Measurements from ENCODE around the gene MUC5AC.

Gene MUC5AC

DNA sequence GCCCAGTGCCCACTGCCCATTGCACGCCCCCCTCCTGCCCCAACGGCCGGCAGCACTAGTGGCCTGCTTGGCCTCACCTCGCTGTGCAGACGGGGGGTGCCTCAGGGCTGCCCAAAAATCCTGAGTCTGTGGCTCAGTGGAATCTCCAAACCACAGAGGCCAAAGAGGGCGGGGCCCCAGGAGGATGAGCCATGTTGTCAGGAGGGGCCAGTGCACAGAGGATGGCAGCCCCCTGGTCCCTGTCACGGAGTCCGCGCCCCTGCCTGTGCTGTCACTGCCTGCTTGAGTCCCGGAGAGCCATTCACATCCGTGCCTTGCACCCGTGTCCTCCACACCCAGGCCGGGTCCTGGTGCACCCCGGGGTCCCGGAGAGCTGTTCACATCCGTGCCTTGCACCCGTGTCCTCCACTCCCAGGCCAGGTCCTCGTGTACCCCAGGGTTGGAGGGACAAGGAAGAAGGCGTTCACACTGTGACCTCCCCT is 36.4 kb upstream of the MUC5AC start:
- no peak for DNase-seq (ENCODE audit: low spot score)

DNA sequence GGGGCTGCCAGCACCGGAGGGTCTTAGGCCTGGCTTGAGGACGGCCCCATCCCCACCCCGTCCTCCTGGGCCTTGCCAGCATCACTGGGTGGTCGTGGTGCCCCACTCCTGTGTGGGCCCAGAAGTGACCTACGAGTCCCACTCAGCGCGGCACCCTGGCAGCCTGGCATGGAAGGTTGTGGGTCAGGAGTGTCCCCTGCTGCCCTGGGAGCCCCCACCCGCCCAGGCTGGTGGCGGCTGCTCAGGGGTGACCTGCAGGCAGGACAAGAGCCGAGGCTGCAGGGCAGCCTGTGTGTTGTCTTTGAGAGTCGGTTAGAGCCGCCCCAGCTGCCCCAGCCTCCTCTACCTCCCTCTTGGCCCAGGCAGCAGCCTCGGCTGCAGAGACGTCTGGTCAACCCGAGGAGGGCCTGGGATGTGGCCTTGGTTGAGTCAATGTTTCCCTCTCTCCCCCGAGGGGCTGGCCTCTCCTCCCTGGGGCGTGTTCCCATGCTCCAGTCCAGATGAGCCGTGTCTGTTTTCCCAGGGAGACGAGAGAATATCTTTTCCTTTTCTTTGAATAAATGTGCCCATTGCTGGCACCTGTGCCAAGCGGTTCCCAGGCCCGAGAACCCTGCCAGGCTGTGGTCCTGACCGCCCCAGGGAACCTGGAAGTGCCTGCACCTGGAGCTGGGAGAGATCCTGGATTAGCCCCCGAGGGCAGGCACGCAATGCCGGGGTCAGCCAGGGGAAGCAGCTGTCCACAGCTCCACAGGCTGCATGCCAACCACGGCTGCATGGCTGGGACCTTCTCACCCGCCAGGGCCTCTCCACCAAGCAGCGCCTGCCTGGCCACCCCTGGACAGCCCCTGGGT is 35.7 kb upstream of the MUC5AC start:
- peak; percentile 25 for DNase-seq (ENCODE audit: low spot score)

DNA sequence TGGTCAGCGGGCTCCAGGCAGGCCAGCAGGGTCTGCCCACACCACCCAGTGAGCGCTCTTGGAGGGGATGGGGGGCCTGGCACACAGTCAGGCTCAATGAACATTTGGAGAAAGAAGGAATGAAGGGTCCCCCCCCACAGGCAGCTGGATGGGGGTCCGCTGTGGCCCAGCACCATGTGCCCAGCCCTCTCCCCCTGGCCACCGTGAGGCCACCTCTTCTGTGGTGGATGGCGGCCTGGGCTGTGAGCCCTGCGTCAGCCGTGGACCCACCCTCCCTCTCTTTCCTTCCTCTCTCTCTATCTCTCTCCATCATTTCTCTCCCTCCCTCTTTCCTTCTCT is 35.1 kb upstream of the MUC5AC start:
- DNase-seq (ENCODE audit: low spot score) = no peak

DNA sequence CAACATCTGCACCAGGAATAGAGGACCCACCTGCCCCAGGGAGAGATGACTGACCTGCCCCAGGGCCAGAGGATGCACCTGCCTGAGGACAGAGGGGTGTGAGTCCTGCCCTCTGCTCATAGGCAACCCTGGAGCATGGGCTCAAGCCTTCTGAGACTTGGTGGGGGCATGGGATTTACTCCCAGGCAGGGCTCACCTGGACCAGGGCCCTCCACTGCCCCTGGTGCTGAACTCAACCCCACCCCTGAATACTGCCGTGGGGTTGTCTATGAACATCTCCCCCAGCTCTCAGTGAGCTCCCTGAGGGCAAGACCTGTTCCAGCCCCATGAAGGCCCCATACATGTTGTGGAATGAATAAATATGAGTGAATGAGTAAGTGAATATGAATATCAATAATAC is 33.8 kb upstream of the MUC5AC start:
- no peak for DNase-seq (ENCODE audit: low spot score)

DNA sequence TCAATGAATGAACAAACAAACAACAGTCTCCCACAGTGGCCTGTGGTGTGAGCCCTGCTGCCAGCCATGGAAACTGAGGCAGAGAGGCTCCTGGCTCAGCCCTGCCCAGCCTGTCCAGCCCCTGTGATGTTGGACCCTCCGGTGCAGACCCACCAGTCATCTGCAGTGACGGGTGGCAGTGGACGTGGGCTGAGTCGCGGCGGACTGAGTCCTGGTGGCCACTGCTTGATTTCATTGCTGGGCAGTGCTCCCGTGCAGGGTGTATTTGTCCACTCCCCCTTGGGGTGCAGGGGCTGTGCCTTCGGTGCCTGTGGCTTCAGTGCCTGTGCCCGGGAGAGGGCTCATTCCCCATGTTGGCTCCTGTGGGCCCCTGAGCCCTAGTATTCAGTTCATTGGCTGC is 31.9 kb upstream of the MUC5AC start:
- DNase-seq (ENCODE audit: low spot score) = no peak

DNA sequence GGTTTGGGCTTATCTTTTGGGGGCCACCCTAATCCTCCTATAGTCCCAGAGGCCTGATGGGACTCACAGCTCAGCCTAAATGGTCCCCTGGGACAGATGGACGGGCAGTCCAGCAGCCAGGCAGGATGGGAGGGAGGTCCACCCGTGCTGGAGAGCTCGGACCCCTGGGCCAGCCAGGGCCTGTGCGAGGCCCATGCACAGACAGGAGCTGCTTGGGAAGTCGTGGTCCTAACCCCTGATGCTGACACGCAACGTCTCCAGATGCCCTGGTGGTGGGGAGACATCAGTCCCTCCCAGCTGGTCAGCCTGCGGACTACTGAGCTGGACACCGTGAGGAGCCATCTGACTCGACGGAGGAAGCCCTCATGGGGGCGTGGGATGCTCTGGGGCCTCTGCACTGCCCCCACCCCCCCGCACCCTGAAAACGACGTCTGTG is 31.2 kb upstream of the MUC5AC start:
- DNase-seq (ENCODE audit: low spot score) = no peak

DNA sequence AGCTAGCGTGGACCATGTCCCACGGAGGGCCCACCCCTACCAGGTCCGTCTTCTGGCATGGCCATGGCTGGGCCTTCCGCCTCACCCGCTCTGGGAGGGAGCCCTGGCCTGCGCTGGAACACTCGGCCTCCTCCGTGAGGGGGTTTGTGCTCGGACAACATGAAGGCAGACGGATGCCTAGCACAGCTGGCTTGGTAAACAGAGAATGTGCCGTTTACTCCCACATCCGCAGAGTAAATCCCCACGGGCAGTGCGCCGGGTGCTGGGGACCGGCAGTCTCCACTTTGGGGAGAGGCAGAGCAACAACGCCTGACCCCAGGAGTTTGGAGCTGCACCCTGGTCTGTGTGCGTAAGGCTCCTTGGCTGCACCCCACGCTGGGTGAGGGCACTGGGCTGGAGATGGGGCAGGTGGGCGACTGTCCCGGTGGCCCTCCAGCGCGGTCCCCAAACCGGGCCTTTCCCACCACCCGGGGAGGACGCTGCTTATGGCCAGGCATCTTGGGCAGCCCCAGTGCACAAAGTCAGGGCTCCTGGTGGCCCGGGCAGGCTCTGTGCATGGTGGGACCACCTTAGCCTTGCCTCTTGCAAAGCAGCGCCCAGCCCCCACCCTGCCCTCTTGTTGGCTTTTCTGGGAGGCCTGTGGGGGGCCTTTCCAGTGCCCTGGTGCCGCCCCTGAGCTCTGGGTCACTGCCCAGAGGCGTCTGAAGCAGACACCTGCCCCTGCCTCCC is 30.7 kb upstream of the MUC5AC start:
- peak; percentile 22 for DNase-seq (ENCODE audit: low spot score)

DNA sequence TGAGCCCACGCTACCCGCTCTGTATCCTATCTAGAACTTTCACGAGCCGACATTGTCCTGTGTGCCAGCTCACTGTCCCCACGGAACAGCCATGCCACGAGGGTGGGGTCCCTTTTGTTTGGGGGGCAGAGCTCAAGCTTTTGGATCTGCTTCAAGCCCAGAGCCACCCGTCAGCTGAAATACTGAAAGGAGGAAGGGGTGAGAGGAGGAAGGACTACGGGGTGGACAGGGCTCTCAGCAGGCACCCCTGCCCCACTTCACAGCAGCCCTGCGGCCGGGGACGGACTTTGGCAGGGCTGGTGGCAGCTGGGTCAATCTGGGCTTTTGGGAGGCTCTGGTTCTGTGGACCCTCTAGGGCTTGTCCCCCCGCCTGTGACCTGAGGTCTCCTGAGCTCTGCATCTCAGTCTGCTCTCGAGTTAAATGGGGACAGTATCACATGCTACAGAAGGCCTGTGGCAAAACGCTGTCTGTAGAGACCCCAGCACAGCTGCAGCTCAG is 30.0 kb upstream of the MUC5AC start:
- no peak for DNase-seq (ENCODE audit: low spot score)

DNA sequence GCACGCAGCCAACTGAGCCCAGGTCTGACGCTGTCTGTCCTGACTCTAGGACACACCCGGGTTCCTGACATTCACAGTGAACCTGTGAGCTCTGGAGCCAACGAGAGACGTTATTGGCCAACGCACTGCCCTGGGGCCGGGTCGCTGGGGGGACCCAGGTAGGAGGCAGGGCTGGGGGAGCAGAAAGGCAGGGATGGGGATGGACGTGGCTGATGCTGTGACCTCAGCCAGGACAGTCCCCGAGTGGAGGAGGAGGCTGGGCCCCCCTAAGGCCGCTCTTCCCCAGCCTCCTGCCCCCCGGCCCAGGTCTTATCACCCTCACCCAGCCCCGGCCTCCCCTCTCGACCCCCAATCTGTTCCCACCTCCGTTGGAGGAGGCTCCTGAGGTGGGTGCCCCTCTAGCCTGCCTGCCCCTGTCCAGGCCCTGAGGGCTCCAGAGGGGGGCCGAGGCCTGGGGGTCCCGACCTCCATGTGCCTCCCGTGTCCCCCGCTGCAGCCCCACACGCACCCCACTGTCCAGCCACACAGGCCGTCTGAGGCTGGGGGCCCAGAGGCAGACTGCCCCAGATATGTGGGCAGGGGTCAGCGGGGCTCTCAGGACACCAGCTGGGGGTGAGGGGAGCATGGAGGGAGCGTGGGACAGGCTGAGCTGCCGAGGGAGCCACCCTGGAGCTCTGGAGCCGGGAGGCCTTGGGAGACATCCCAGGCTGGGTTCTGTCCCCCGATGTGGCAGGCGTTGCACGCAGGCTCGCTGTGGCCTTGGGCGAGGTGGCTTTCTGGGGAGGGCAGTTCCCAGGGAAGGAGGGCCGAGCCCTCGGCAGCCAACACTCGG is 29.2 kb upstream of the MUC5AC start:
- DNase-seq (ENCODE audit: low spot score) = peak; percentile 40

DNA sequence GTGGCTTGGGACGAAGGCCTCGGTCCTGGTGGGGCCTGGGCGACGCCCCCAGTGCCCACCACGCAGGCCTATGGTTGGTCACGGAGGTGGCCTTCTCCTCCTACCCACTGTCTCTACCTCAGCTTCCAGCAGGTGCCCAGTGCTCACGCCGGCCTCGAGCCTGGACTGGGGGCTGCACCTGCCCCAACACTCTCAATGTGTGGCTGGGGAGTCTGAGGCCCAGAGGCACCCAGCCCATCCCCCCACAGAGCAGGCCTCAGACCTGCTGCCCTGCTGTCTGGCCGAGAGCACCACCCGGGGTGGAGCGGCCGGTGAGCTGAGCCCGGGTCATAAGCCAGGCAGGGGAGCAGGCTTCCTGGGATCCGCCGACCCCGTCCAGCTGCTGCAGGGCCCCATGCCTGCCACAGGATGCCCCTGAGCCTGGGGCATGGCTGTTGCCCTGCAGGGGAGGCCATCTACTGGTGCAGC is 28.6 kb upstream of the MUC5AC start:
- DNase-seq (ENCODE audit: low spot score) = peak; percentile 27

DNA sequence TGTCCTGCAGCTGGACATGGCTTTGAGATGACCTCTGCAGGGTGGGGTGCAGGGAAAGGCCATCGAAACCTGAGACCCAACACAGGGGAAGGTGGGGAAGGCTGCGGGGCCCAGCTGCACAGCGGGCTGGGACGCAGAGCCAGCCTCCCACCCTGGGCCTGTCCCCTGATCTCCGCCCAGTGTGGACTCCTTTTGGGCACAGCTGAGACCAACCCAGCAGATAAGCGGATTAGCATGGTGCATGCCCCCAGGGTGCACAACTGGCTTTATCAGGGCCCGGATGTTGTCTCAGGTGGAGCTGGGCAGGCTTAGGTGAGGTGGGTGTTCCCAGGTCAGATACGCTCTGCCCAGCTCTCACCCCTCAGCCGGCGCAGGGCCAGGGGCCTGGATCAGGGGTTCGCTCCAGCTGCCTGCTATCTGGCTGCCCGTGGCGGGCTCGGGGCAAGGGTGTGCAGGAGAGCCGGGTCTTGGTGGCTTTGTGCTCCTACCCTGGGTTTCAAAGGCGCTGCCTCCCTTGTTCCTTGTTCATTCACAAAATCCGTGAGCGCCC is 28.1 kb upstream of the MUC5AC start:
- DNase-seq (ENCODE audit: low spot score) = peak; percentile 30

DNA sequence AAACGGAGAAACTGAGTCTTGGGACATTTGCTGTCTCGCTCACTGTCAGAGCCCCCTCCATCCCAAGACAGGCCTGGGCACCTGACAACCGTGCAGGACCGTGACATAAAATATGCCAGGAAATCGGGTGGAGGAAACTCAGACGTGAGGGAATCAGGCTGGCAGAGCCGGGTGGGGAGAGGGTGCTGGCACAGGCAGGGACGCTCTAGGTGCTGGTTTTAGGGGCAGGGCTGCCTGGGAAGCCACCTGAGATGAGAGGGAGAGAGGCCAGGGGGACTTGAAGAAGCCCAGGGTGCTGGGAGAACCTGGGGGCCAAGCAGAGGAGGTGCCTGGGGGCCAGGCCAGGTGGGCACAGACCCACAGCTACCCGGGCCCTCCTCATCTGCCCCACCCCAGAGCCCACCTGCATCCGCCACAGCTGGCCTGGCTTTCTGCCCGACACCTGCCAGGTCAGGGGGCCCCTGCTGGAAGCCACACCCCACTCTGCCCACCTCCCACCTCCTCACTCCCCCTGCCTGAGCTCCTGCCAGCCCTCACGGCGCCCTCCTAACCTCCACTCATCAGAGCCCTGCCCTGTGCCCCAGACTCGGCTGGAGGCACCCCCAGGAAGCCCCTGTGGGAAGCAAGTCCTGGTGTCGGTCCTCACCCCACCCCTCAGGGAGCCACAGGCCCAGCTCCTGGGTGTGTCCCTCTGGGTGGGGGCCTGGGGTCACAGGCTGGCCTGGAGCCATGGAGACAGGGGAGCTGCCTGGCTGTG is 27.3 kb upstream of the MUC5AC start:
- peak; percentile 31 for DNase-seq (ENCODE audit: low spot score)

DNA sequence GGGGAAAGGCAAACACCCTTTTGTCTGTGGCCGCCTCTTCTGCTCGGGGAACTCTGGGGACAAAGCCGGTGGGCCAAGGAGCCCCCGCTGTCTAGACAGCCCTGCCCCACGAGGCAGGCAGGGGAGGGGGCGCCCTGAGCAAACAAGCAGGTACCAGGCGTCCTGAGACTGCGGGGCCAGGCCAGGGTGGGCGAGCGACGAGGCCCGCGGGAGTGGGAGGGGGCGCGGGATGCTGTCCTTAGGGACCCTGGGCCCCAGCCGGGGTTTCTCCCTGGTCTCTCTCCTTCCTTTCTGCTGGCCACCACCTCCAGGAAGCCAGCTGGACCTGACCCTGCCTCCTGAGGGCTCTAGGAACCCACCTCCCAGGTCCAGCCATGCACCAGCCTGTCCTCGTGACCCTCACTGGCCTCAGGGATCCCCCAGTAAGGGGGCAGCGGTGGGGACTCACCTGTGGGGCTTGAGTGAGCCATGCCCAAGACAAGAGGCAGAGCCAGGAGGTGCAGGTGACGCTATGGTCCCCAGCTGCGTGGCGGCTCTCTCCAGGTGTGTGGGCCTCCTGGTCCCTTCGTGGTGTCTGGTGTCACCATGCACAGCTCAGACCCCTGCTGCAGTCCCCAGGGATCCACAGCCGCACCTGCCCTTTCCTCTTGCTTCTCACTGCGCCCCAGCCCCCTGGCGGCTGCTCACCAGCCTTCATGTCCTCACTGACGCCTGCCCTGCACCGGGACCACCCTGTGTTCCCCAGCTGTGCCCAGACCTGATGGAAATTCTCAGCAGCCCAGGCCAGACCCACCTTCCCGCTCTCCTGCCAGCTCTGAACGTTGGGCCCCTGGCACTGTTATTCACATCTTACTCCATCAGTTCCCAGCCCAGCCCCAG is 26.5 kb upstream of the MUC5AC start:
- peak; percentile 46 for DNase-seq (ENCODE audit: low spot score)

DNA sequence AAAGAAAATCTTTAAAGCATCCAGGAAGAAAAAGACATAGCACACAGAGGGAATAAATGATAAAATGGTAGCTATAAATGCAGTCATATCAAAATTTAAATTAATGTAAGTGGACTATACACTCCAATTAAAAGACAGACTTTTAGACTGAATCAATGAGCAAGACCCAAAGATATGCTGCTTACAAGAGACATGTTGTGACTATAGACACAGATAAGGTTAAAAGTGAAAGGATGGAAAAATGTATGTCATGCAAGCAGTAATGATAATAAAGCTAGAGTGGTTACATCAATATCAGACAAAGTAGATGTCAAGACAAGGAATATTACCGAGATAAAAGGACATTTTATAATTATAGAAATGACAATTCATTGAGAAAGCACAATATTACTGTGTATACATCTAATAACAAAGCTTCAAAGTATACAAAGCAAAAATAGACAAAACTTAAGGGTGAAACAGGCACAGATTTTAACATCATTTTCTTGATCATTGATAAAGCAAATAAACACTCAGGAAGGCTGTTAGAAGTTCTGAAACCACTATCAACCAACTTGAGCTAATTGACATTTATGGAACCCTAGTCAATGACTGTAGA is 22.8 kb upstream of the MUC5AC start:
- no peak for DNase-seq (ENCODE audit: low spot score)

DNA sequence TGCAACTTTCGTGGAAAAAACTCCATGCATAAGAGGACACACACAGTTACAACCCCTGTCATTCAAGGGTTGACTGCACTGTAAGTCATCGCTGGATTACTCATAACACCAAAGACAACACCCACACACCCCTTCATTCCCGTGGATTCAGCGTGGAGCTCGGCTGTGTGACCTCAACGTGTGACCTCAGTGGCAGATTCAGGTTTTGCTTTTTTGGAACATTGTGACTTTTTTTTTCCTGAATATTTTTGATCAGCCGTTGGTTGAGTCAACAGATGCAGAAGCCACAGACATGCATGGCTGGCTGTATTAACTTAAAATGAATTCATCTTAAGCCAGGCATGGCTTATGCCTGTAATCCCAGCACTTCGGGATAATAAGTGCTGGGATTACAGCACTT is 19.7 kb upstream of the MUC5AC start:
- no peak for DNase-seq (ENCODE audit: low spot score)

DNA sequence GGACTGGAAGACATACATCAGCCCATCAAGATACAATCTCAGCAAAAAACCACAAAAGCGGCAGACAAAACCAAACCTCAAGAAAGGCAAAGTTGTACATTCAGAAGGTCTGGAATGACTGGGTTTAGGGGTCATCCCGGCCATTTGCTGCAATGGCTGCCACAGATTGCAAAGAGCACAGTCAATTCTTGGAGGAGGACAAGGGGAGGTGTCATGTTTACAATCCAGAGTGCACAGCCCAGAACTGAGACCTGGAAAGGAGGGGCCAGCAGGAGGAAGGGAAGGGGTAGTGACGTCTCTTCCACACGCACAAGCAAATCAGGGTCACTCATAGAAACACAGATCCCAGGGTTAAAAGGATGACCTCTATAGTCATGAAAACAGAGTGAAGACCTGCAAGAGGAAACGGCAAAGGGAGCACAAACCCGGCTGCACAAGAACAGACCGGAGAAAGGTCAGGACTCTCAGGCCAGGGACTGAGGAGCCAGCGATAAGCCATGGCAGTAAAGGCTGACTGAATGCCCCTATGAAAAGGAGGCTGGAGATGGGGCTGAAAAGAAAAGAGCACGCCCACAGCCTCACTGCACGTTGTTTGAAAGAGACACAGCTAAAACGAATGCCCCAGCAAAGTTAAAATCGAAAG is 18.2 kb upstream of the MUC5AC start:
- DNase-seq (ENCODE audit: low spot score) = no peak

DNA sequence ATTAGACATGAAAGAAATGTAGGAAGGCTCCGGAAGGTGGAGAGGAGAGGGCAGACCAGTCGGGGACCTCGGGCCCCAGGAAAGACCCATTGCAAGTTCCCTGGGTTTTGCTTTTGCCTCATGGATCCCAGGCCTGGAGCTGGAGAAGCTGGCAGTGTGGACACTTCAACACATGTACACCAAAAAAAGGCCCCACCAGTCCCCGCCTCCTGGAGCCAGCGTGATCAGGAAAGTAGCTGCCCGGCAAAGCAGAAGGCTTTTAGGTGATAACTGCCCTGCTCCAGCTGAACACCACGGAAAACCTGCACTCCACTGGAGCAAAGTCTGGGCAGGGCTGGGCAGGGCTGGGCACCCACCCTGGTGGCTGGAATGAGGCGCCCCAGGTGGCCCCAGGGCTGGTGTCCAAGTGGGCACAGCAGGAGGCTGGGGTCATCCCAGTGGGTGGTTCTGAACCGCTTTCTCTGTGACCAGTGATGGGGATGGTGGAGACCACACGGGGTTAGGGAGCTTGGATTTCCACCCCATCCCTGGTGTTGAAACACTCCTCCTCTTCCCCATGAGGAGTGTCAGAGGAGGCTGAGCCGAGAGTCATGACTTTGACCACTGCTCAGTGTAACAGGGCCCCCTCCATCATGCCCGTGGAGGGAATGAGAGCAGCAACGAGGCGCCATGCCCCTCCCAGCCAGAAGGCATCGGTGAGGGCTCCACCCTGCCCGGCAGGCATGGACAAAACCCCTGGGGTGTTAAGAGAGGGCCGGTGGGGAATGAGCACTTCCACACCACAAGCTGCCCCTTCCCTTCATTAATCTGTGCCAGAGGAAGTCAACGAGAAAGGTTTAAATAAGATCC is 16.9 kb upstream of the MUC5AC start:
- no peak for DNase-seq (ENCODE audit: low spot score)

DNA sequence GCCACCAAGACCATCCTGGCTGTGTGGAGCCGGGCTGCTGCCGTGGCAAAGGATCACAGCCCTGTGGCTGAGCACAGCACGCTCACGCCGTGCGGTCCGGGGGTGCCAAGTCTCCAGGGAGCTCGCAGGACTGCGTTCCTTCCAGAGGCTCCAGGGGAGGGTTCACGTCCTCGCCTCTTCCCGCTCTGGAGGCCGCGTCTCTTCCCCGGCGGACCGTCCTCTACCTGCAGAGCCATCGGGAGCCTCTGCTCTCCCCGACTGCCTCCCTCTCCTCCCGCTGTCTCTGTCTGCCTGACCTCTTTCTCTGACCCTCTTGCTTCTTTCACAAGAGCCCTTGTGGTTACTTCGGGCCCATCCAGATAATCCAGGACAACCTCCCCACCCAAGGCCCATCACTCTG is 11.4 kb upstream of the MUC5AC start:
- no peak for DNase-seq (ENCODE audit: low spot score)
